Endothelial cell (in vitro differentiated cells): ENCODE data around the gene C5. TPM values are rescaled to one million over a fixed set of nuclear protein-coding genes. Genes with fewer than 3 reads are reported as not detected.

Source experiments
- DNase-seq: peaks from one replicate; pipeline ENCODE4 v3.0.0; 2021; ENCODE audit warnings: low spot score
- H3K27ac Mint-ChIP-seq: one replicate; pipeline ENCODE4 v1.8.0; 2021; ENCODE audit warnings: mixed read lengths, inconsistent platforms; ENCODE audit not compliant: unreplicated experiment
- H3K27me3 Mint-ChIP-seq: one replicate; pipeline ENCODE4 v1.8.0; 2021; ENCODE audit warnings: mild to moderate bottlenecking, moderate library complexity, mixed read lengths, inconsistent platforms; ENCODE audit not compliant: unreplicated experiment
- H3K36me3 Mint-ChIP-seq: one replicate; pipeline ENCODE4 v1.8.0; 2021; ENCODE audit warnings: mild to moderate bottlenecking, low read depth, mixed read lengths, inconsistent platforms; ENCODE audit not compliant: unreplicated experiment
- H3K4me1 Mint-ChIP-seq: one replicate; pipeline ENCODE4 v1.8.0; 2021; ENCODE audit warnings: mild to moderate bottlenecking, mixed read lengths, inconsistent platforms; ENCODE audit not compliant: unreplicated experiment
- H3K4me3 Mint-ChIP-seq: one replicate; pipeline ENCODE4 v1.8.0; 2021; ENCODE audit warnings: mild to moderate bottlenecking, mixed read lengths, inconsistent platforms; ENCODE audit not compliant: unreplicated experiment
- H3K9me3 Mint-ChIP-seq: one replicate; pipeline ENCODE4 v1.8.0; 2021; ENCODE audit warnings: mixed read lengths, inconsistent platforms; ENCODE audit not compliant: unreplicated experiment
- CTCF ChIP-seq: fragments of 200-600 bp; sonication (generic); IDR thresholded peaks from one replicate; pipeline ENCODE4 v1.5.0; 2021; ENCODE audit warnings: antibody characterized with exemption; ENCODE audit not compliant: unreplicated experiment
- total RNA-seq: library from RNA; stranded (reverse); fragmentation: NEBNext Ultra II Directional; extraction: Animal tissue kit (Norgen Biotek cat#: 25700); gene quantifications from one replicate; pipeline ENCODE4 v1.2.1, GENCODE V29; 2021; ENCODE audit not compliant: unreplicated experiment

C5 gene
- total RNA-seq, 1 donor from 2014 or later = 0.41 TPM

GRCh38 chr9:120924698-120925534 is 125.2 kb downstream of the C5 start:
- no peaks in the 10 kb centered on the region for H3K36me3 Mint-ChIP-seq
- DNase-seq = no peak
- H3K9me3 Mint-ChIP-seq = no peaks in the 10 kb centered on the region
- TF ChIP-seq CTCF = no peak
- no peak overlapping the region for H3K4me3 Mint-ChIP-seq
- peaks cover 8% of the 10 kb centered on the region for H3K27me3 Mint-ChIP-seq
- H3K27ac Mint-ChIP-seq = no peak overlapping the region
- H3K4me1 Mint-ChIP-seq = peaks cover 11% of the 10 kb centered on the region

GRCh38 chr9:120923620-120924328 is 126.3 kb downstream of the C5 start:
- H3K36me3 Mint-ChIP-seq = no peaks in the 10 kb centered on the region
- no peak for DNase-seq
- H3K27me3 Mint-ChIP-seq = peaks cover 8% of the 10 kb centered on the region
- TF ChIP-seq CTCF = no peak
- H3K4me1 Mint-ChIP-seq = peaks cover 11% of the 10 kb centered on the region
- H3K27ac Mint-ChIP-seq = no peak overlapping the region
- H3K9me3 Mint-ChIP-seq = no peaks in the 10 kb centered on the region
- no peak overlapping the region for H3K4me3 Mint-ChIP-seq

GRCh38 chr9:120922404-120923195 is 127.5 kb downstream of the C5 start:
- Mint-ChIP-seq H3K27ac (no peak overlapping the region), H3K9me3 (no peaks in the 10 kb centered on the region), H3K4me3 (no peak overlapping the region), H3K4me1 (peaks cover 2% of the 10 kb centered on the region), H3K36me3 (no peaks in the 10 kb centered on the region), H3K27me3 (peaks cover 2% of the 10 kb centered on the region)
- no peak for DNase-seq
- TF ChIP-seq CTCF = no peak

- Mint-ChIP-seq H3K4me1 (no peaks in the 10 kb centered on the region), H3K36me3 (peaks cover 3% of the 10 kb centered on the region), H3K27me3 (peaks cover 3% of the 10 kb centered on the region), H3K4me3 (no peak overlapping the region), H3K9me3 (no peaks in the 10 kb centered on the region), H3K27ac (no peak overlapping the region)
- DNase-seq = no peak
- TF ChIP-seq CTCF = no peak
These were observed 128.4 kb downstream of the C5 start for GRCh38 chr9:120921661-120922181.
